Hepatocyte (in vitro differentiated cells): ENCODE data around the gene HBA1. TPM values are rescaled to one million over a fixed set of nuclear protein-coding genes. Genes with fewer than 3 reads are reported as not detected.
"Not testable (repeated sequence)": the region's sequence is repeated elsewhere in the genome, so short reads cannot be mapped to it uniquely, and the experiment has no call there.

ENCODE experiments used
- DNase-seq: peaks from one replicate; pipeline ENCODE4 v3.0.0-alpha.2; 2016; ENCODE audit warnings: low spot score
- H2AFZ ChIP-seq: fragments of 200-600 bp; sonication (generic); 2 replicates; pipeline ENCODE4 v1.6.0; 2016; ENCODE audit warnings: antibody characterized with exemption, mild to moderate bottlenecking
- H3K27ac ChIP-seq: fragments of 200-600 bp; sonication (generic); 2 replicates; pipeline ENCODE4 v1.5.1; 2016; ENCODE audit warnings: mild to moderate bottlenecking
- H3K27me3 ChIP-seq: fragments of 200-600 bp; sonication (generic); 2 replicates; pipeline ENCODE4 v1.6.1; 2016
- H3K36me3 ChIP-seq: fragments of 200-600 bp; sonication (generic); replicated peaks from 2 replicates; pipeline ENCODE4 v1.5.1; 2016; ENCODE audit warnings: low read depth; ENCODE audit not compliant: insufficient read depth
- H3K4me1 ChIP-seq: fragments of 200-600 bp; sonication (generic); 2 replicates; pipeline ENCODE4 v1.5.1; 2016; ENCODE audit warnings: mild to moderate bottlenecking, moderate library complexity; ENCODE audit not compliant: insufficient read depth
- H3K4me2 ChIP-seq: fragments of 200-600 bp; sonication (generic); 2 replicates; pipeline ENCODE4 v1.6.0; 2016
- H3K4me3 ChIP-seq: fragments of 200-600 bp; sonication (generic); 2 replicates; pipeline ENCODE4 v1.5.1; 2016; ENCODE audit warnings: mild to moderate bottlenecking
- H3K79me2 ChIP-seq: fragments of 200-600 bp; sonication (generic); 2 replicates; pipeline ENCODE4 v1.6.0; 2017; ENCODE audit warnings: mild to moderate bottlenecking
- H3K9me2 ChIP-seq: fragments of 200-600 bp; sonication (generic); replicated peaks from 2 replicates; pipeline ENCODE4 v1.6.0; 2017; ENCODE audit warnings: mild to moderate bottlenecking; ENCODE audit not compliant: insufficient read depth
- H3K9me3 ChIP-seq: fragments of 200-600 bp; sonication (generic); 2 replicates; pipeline ENCODE4 v1.5.1; 2016; ENCODE audit warnings: low read depth, mild to moderate bottlenecking
- H4K20me1 ChIP-seq: fragments of 200-600 bp; sonication (generic); 2 replicates; pipeline ENCODE4 v1.6.0; 2016; ENCODE audit warnings: mild to moderate bottlenecking; ENCODE audit not compliant: insufficient read depth, poor library complexity, severe bottlenecking
- CTCF ChIP-seq: fragments of 200-600 bp; sonication (generic); IDR thresholded peaks from 2 replicates; pipeline ENCODE4 v1.5.1; 2016; ENCODE audit warnings: antibody characterized with exemption, mild to moderate bottlenecking; ENCODE audit not compliant: poor library complexity
- EZH2 ChIP-seq: fragments of 200-600 bp; sonication (generic); IDR thresholded peaks from 2 replicates; pipeline ENCODE4 v1.6.1; 2016; ENCODE audit warnings: antibody characterized with exemption, mild to moderate bottlenecking, borderline replicate concordance
- EZH2phosphoT487 ChIP-seq: fragments of 200-600 bp; sonication (generic); IDR thresholded peaks from one replicate; pipeline ENCODE4 v1.6.1; 2018; ENCODE audit warnings: antibody characterized with exemption, mild to moderate bottlenecking, low read depth, moderate library complexity; ENCODE audit not compliant: unreplicated experiment, severe bottlenecking
- whole genome bisulfite sequencing: methylation state at CpG from one replicate; pipeline ENCODE4 v1.1.6; 2016; ENCODE audit warnings: low lambda C conversion rate; ENCODE audit errors: missing lambda C conversion rate; 5-methylcytosine and 5-hydroxymethylcytosine counted together
- polyA plus RNA-seq: library from polyadenylated mRNA; unstranded; fragments of >200 nt; fragmentation: Nextera tagmentation; extraction: Ambion mirVana; gene quantifications from 2 replicates; pipeline ENCODE4 v1.2.1, GENCODE V29; 2016
- total RNA-seq: library from RNA; depleted of rRNA; stranded (reverse); fragments of >200 nt; gene quantifications from 2 replicates; pipeline ENCODE4 v1.2.3, GENCODE V29; 2014

HBA1 gene
- total and polyA plus RNA-seq, 2 experiments from 2014 or later: not detected

GRCh38 chr16:154217-155030 lies 22.1 kb upstream of the HBA1 start:
- Histone ChIP-seq H3K27me3 (peaks cover 36% of the 10 kb centered on the region), H3K36me3 (no peaks in the 10 kb centered on the region), H3K27ac (no peak overlapping the region), H3K79me2 (no peaks in the 10 kb centered on the region), H4K20me1 (no peaks in the 10 kb centered on the region), H3K9me3 (no peaks in the 10 kb centered on the region), H3K4me2 (peak overlapping the region; percentile 96), H3K9me2 (no peaks in the 10 kb centered on the region), H3K4me1 (peaks cover 7% of the 10 kb centered on the region), H3K4me3 (peak overlapping the region; percentile 21), H2AFZ (peak overlapping the region; percentile 29)
- WGBS: 4% methylated on average over 28 of the region's 59 CpGs
- no peak for DNase-seq
- no peak for TF ChIP-seq EZH2phosphoT487
- no peak for TF ChIP-seq CTCF
- peak; percentile 74 for TF ChIP-seq EZH2

GRCh38 chr16:155031-155398 lies 21.5 kb upstream of the HBA1 start:
- Histone ChIP-seq H3K27me3 (peaks cover 36% of the 10 kb centered on the region), H3K4me2 (peak overlapping the region; percentile 96), H3K36me3 (no peaks in the 10 kb centered on the region), H3K9me2 (no peaks in the 10 kb centered on the region), H3K9me3 (no peaks in the 10 kb centered on the region), H3K4me3 (no peak overlapping the region), H2AFZ (peak overlapping the region; percentile 29), H3K79me2 (no peaks in the 10 kb centered on the region), H3K27ac (no peak overlapping the region), H4K20me1 (no peaks in the 10 kb centered on the region), H3K4me1 (peaks cover 7% of the 10 kb centered on the region)
- DNase-seq: no peak
- peak; percentile 14 for TF ChIP-seq EZH2
- no peak for TF ChIP-seq EZH2phosphoT487
- no peak for TF ChIP-seq CTCF
- WGBS: 75% methylated on average over 7 of the region's 7 CpGs

- peaks cover 6% of the 10 kb centered on the region for H3K4me1 ChIP-seq
- H3K79me2 ChIP-seq: no peaks in the 10 kb centered on the region
- no peak overlapping the region for H2AFZ ChIP-seq
- no peaks in the 10 kb centered on the region for H3K9me3 ChIP-seq
- no peak overlapping the region for H3K4me3 ChIP-seq
- no peaks in the 10 kb centered on the region for H3K9me2 ChIP-seq
- H3K4me2 ChIP-seq: no peak overlapping the region
- 57% methylated on average over 6 of the region's 6 CpGs for WGBS
- no peaks in the 10 kb centered on the region for H3K36me3 ChIP-seq
- H3K27me3 ChIP-seq: peaks cover 53% of the 10 kb centered on the region
- no peaks in the 10 kb centered on the region for H4K20me1 ChIP-seq
- no peak overlapping the region for H3K27ac ChIP-seq
- TF ChIP-seq EZH2: no peak
- no peak for TF ChIP-seq EZH2phosphoT487
- TF ChIP-seq CTCF: no peak
- DNase-seq: no peak
Measured at GRCh38 chr16:159136-159849, 17.2 kb upstream of the HBA1 start.

GRCh38 chr16:160242-160641 lies 16.2 kb upstream of the HBA1 start:
- H3K27ac ChIP-seq, H3K36me3 ChIP-seq, H3K9me2 ChIP-seq, DNase-seq, H3K4me2 ChIP-seq, H3K9me3 ChIP-seq, H4K20me1 ChIP-seq, H3K4me3 ChIP-seq, H2AFZ ChIP-seq, H3K79me2 ChIP-seq, H3K4me1 ChIP-seq: not testable (repeated sequence)
- H3K27me3 ChIP-seq: peaks cover 49% of the 10 kb centered on the region
- WGBS: no CpG with 5 or more reads among the region's 20 CpGs
